Glomerular endothelial cell (primary cell): Measurements from ENCODE around the gene PLA2G5. TPM values are rescaled to one million over a fixed set of nuclear protein-coding genes. Genes with fewer than 3 reads are reported as not detected.
"Not testable (repeated sequence)": the region's sequence is repeated elsewhere in the genome, so short reads cannot be mapped to it uniquely, and the experiment has no call there.

Source experiments
- DNase-seq: peaks from one replicate; pipeline ENCODE4 v3.0.0-alpha.2; 2011; ENCODE audit warnings: low read depth, low spot score; ENCODE audit errors: extremely low read depth
- total RNA-seq: library from RNA; depleted of rRNA; stranded (reverse); fragments of >200 nt; gene quantifications from 2 replicates; pipeline ENCODE4 v1.2.3, GENCODE V29; 2015

Gene PLA2G5
- total RNA-seq, 1 donor from 2014 or later, result 0.70 TPM

DNA sequence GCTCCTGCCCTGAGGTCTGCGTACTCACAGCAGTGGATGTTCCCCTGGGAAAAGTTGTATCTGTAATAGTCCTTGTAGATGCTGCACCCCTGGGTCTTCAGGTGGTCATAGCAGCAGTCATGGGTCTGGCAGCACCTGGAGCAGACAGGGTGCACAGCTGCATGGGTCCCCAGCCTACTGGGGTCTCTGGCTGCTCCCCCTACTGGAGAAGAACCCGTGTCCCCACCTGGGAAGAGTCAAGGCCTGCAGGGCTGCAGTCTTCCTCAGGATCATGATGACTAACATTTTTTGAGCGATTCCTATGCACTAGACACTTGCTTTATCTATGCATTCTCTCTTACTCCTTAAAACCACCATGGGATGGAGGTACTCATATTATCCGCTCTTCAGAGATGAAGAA is 45.5 kb downstream of the PLA2G5 start:
- no peak for DNase-seq

GRCh38 chr1:20115916-20116315 is 45.9 kb downstream of the PLA2G5 start:
- no peak for DNase-seq

DNA sequence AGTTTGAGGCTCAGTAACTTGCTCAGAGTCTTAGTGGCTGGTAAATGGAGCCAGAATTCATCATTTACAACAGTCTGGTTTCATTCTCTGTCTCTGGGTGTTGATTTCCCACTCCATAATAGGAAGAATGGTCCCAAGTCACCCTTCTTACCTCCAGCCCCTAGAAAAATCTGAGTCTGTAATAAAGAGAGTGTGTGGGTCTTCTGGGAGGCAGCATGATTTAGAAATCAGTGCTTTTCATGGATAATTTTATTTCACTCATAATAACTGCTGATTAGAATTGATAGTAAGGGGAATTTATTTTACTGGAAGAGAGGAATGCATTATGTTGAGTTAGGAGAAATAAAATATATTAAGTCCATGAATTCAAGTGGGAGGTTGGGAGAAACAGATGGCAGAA is 47.2 kb downstream of the PLA2G5 start:
- no peak for DNase-seq

GRCh38 chr1:20119347-20119746 is 49.4 kb downstream of the PLA2G5 start, which contains the start of gene PLA2G2D:
TSS of gene PLA2G2D (minus strand) at chr1:20119536. CDS start at chr1:20119498, 38 bp downstream.
- no peak for DNase-seq

- no peak for DNase-seq
These were observed 50.8 kb downstream of the PLA2G5 start for GRCh38 chr1:20120796-20121195.

DNA sequence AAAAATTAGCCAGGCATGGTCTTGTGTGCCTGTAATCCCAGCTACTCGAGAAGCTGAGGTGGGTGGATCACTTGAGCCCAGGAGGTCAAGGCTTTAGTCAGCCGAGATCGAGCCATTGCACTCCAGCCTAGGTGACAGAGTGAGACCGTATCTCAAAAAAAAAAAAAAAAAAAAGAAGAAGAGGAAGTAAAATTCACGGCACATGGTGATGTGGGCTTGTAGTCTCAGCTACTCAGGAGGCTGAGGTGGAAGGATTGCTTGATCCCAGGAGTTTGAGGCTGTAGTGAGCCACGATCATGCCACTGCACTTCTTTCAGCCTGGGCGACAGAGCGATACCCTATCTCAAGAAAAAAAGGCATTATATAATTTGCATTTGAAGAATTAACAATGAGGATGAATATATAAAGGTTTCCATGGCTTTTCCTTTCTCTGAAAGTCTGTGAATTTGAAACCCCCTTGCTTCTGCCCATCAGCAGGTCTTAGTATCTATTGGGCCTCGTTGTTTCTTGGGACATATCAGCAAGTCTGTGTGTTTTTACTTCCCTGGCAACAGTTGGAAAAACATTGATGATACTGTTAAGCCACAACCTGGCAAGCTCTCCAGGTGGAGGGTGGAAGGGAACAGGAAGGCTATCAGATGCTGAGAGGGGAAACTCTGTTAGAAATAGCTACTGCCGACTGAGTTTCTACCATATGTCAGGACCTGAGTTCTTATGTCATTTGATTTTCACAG is 53.9 kb downstream of the PLA2G5 start:
- DNase-seq, result no peak

DNA sequence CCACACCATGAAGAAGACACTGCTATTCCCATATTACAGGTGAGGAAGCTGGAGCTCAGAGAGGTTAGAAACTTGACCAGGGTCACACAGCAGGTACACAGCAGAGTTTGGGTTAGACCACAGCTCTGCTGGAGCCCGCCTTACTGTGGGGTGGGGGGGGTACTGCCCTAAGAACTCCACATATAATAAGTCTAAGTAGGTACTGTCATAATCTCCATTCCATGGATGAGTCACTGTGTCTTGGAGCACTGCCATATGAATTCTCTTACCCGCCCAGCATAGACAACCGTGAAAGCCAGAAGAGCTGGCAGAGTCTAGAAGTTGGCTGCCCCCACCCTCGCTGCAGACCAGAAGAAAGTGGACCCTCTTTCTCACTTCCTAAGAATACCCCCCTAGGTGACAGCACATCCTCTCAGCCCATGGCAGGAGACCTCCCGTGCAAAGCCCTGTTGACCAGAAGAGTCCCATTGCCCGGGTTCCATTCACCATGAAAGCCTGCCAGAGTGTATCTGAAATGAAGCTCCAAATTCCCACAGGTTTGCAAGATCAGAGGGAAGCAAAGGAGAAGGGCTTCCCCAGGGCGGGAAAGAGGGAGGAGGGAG is 54.6 kb downstream of the PLA2G5 start:
- no peak for DNase-seq

DNA sequence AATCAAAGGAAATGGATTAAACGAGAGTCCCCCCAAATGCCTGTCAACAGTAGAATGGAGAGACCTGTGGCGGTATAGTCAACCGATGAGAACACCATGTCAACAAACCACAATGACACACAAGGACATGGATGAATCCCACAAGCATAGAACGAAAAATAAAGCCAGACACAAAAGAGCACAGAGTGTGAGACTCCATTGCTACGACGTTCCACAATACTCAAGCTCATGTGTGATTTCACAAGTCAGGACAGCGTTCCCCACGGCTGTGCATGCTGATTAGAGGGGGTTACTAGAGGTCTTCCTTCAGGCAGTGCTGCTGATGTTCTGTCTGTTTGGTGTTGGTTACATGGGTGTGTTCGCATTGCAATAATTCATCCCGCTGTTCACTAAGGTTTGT is 55.1 kb downstream of the PLA2G5 start:
- DNase-seq, result no peak

DNA sequence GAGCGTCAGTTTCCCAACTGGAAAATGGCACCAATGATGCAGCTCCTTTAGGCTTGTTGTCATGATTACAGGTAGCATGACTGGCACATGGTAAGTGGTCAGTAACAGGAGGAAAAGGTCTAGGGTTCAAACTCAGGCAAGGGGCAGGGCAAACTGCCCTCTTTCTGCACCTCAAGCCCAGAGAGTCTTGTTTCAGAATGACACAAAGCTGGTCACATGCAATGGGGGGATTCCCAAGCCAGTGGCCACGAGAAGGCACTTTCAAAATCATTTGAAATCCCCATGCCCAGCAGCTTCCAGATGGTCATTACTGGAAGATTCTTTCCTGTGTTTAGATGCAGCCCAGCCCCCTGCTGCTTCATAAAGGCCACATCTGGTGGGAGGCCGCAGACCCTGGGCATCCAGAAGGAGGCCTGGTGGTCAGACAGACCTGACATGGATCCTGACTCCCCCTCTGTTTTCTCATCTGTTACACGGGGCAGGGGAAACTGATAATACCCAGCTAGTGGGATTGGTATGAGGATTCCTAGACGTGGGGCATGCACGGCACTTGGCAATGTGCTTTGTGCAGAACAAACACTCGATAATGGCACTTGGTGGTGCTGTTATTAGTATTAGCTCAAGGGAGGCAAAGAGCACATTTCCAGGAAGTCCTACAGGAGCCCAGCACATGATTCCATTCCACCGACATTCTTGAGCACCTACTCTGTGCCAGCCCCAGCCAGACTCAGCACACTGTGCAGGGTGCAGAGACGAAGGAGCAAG is 56.2 kb downstream of the PLA2G5 start:
- DNase-seq, result no peak

DNA sequence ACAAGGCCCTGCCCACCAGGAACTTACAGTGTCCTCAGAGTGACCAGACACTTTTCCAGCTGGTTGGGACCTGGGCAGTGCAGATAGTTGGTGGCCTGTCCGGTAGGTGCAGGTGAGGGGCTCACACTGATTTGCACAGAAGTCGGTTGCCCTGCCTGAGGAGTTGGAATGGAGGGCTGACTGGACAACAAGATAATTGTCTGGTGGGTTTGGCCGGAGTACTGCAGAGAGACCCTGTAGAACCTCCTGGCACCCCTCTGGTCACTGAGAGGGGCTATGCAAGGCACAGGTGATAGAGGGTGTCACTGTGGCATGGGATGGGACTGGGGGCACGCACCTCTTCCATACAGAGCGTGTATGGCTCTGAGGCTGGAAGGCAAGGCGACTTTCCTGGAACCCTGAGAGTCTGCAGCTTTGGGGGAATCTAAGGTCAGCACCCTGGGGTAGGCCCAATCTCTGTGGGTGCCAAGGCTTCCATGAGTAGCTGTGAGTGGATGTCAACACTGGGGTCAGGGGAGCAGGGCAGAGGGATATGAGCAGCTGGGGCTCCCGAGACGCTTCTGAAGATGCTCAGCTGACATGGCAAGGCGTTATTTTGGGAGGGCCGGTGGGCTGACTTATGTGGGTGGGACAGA is 56.9 kb downstream of the PLA2G5 start:
- DNase-seq, result no peak

DNA sequence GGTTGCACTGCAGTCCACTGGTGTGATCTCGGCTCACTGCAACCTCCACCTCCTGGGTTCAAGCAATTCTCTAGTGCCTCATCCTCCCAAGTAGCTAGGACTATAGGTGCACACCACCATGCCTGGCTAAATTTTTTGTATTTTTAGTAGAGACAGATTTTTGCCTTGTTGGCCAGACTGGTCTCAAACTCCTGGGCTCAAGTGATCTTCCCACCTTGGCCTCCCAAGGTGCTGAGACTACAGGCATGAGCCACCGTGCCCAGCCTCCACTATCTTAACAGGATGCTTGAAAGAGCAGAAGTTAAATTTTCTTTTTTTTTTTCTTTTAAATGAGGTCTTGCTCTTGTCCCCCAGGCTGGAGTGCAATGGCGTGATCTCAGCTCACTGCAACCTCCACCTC is 60.5 kb downstream of the PLA2G5 start:
- DNase-seq, result not testable (repeated sequence)

GRCh38 chr1:20134995-20135394 is 65.0 kb downstream of the PLA2G5 start:
- DNase-seq, result no peak

- no peak for DNase-seq
These were observed 66.3 kb downstream of the PLA2G5 start for GRCh38 chr1:20136249-20136648.

DNA sequence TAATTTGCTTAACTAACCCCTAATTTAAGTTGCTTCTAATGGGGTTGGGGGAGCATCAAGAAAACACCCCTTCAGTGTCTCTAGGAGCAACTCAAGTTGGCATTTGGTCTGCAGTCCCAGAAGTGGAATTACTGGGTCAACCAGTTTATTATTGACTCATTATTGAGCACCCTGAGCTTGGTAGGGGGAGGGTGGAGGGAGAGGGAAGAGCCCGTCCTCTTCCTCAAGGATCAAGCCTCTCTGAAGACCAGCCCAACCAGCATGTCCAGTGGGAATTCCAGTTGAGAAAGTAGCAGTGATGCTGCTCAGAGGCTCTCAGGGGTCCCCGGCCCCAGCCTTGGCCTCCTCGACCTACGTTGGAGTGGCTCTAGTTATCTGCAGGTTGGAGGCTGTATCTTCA is 67.1 kb downstream of the PLA2G5 start:
- DNase-seq, result no peak

- no peak for DNase-seq
These were observed 67.6 kb downstream of the PLA2G5 start for GRCh38 chr1:20137604-20138003.

- no peak for DNase-seq
These were observed 68.4 kb downstream of the PLA2G5 start for GRCh38 chr1:20138346-20138745.

GRCh38 chr1:20138961-20139550 is 69.1 kb downstream of the PLA2G5 start, which contains the start of gene PLA2G2F:
TSS of gene PLA2G2F (plus strand) at chr1:20139323. CDS start at chr1:20139428, 105 bp downstream.
- no peak for DNase-seq

- no peak for DNase-seq
These were observed 70.0 kb downstream of the PLA2G5 start for GRCh38 chr1:20139776-20140612.

- no peak for DNase-seq
These were observed 71.0 kb downstream of the PLA2G5 start for GRCh38 chr1:20141001-20141400.

DNA sequence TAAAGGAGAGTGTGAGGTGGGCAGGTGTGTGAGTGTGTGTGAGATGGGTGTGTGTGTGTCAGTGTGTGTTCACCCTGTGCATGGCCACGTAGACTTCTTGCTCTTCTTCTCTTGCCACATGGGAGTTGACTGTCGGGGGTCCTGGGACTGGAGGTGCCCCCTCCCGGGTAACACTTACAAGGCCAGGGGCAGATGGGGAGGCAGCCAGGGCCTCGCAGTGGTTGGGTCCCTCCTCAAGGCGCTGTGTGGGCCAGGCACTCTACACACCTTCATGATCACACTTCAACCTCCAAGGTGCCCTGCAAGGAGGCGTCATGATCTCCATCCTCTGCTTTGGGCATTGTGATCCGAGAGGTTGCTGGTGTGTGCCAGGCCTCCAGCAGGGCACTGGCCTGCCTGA is 71.5 kb downstream of the PLA2G5 start:
- no peak for DNase-seq
